Measurements from ENCODE around the gene NIP7. TPM values are rescaled to one million over a fixed set of nuclear protein-coding genes. Genes with fewer than 3 reads are reported as not detected.
"Not testable (repeated sequence)": the region's sequence is repeated elsewhere in the genome, so short reads cannot be mapped to it uniquely, and the experiment has no call there.

The NIP7 gene
- 10 to 100 TPM; 10.2 to 44.6 (median 22.4) TPM for total RNA-seq

DNA sequence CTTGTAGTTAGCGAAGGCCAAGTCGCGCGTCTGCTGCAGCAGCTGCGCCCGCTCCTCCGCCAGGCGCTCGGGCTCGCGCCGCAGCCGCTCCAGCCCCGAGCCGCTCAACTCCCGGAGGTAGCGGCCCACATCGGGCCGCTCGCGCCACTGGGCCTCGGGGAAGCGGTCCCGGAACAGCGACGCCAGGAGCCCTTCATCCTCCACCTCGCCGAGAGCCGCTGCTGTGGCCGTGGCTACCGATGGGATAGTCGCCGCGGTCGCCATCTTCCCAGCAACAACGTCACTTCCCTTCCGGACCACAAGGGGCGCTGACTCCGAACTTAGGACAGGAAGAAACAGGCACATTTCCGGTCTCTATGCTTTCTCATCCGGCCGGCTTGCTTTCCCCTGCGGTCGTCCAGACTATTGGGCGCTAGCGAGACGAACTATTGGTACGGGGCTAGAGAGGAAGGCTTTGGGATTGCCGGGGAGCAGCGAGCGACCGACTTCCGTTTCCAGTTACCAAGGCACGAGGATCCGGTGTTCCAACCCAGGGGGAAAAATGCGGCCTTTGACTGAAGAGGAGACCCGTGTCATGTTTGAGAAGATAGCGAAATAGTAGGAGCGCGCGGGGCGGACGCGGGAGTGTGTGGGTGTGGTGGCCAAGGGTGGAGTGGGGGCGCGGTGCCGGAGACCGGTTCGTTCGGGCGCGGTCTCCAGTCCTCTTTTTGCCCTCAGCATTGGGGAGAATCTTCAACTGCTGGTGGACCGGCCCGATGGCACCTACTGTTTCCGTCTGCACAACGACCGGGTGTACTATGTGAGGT, at the start of gene NIP7, which contains the start of gene COG8:
TSS of gene NIP7 (plus strand) at position 484 of the 806 bp plus-strand sequence. CDS start at position 542, 58 bp downstream.
TSS of gene COG8 (minus strand) at position 276 of the 806 bp plus-strand sequence. CDS start at position 264, 12 bp downstream.
- in situ Hi-C loops (cut with MboI; ENCODE audit: low pct_unique_long_range_greater_than_20kb in 2 of 9, low sequenced_read_pairs in 9 of 9, unreplicated experiment in 9 of 9) = no loop called here
- Histone ChIP-seq H3K4me3 (peak within 1 kb of the TSS; percentile 73 to 90 (median 77)), H3K4me1 (replicated peaks in 1 of 2) (peaks cover 6 to 16% of the 10 kb centered on the region in 2 donors), H3K27ac (peak within 1 kb of the TSS; percentile 92 to 95)
- peak; percentile 95 to 100 (median 99) for ATAC-seq (replicated peaks in 6 of 8)
- WGBS, 10 experiments = 0 to 3% (median 1%) methylated on average over 2 to 31 of the region's 77 CpGs; no CpG with 5 or more reads in 4 of the 10 experiments

DNA sequence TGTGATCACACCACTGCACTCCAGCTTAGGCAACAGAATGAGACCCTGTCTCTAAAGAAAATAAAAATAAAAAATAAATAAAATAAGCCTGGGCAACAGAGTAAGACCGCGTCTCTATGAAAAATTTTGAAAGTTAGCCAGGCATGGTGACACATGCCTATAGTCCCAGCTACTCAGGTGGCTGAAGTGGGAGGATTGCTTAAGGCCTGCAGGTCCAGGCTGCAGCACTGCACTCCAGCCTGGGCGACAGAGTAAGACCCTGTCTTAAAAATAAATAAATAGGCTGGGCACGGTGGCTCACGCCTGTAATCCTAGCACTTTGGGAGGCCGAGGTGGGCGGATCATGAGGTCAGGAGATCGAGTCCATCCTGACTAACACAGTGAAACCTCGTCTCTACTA, 47.9 kb upstream of the NIP7 start:
- WGBS, 10 experiments = 20 to 100% (median 97%) methylated on average over 1 to 6 of the region's 9 CpGs; no CpG with 5 or more reads in 3 of the 10 experiments
- not testable (repeated sequence) for H3K4me1 ChIP-seq (replicated peaks in 1 of 2); H3K27ac ChIP-seq; ATAC-seq (replicated peaks in 6 of 8); H3K4me3 ChIP-seq
- in situ Hi-C loops (cut with MboI; ENCODE audit: low pct_unique_long_range_greater_than_20kb in 2 of 9, low sequenced_read_pairs in 9 of 9, unreplicated experiment in 9 of 9) = loop anchor here in 5 of 9 experiments (25.0 kb wide), 2 partner anchors 104 to 129 kb away; partner anchors contain the start of gene SNTB2 (in 1 of the 5)

DNA sequence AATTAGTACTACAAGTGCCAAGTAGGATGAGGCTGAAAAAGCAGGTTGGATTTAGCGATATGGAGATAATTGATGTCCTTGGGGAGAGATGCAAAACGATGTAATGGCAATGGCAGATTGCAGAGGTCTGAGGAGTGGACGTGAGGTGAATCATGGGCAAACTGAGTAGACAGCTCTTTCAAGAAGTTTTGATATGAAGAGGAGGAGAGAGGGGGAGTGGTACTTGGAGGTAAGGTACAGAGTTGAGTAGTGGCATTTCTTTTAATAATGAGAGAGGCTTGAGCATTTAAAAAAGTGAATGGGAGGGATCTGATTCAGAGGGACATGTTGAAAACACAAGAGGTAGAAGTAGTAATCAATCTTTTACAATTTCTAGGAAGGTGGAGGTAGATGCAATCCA, 46.2 kb upstream of the NIP7 start:
- 20 to 86% (median 79%) methylated on average over 1 to 3 of the region's 3 CpGs for WGBS, 10 experiments

DNA sequence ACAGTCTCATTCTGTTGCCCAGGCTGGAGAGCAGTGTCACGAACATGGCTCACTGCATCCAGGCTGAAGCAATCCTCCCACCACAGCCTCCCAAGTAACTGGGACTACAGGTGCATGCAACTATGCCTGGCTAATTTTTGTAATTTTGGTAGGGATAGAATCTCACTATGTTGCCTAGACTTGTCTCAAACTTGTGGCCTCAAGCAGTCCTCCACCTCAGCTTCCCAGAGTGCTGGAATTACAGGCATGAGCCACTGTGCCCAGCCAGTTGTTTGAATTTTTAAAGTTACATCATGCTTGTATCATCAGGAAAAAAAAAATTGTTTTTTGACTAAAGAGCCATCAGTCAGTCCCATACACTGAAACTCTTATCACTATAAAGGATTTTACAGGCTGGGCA, 45.5 kb upstream of the NIP7 start:
- Histone ChIP-seq H3K4me1 (replicated peaks in 1 of 2) (no peaks in the 10 kb centered on the region), H3K27ac (no peak overlapping the region), H3K4me3 (no peak overlapping the region)
- in situ Hi-C loops (cut with MboI; ENCODE audit: low pct_unique_long_range_greater_than_20kb in 2 of 9, low sequenced_read_pairs in 9 of 9, unreplicated experiment in 9 of 9) = loop anchor here in 5 of 9 experiments (25.0 kb wide), 2 partner anchors 107 to 132 kb away; partner anchors contain the start of gene SNTB2 (in 1 of the 5)
- ATAC-seq (replicated peaks in 6 of 8) = no peak
- WGBS, 10 experiments = 83 to 100% (median 100%) methylated on average over 1 of the region's 1 CpG; no CpG with 5 or more reads in 5 of the 10 experiments

More for the DNA sequence above, 46.2 kb upstream of the NIP7 start:
- no peaks in the 10 kb centered on the region for H3K4me1 ChIP-seq (replicated peaks in 1 of 2)
- H3K27ac ChIP-seq = no peak overlapping the region
- ATAC-seq (replicated peaks in 6 of 8) = no peak
- in situ Hi-C loops (cut with MboI; ENCODE audit: low pct_unique_long_range_greater_than_20kb in 2 of 9, low sequenced_read_pairs in 9 of 9, unreplicated experiment in 9 of 9) = loop anchor here in 5 of 9 experiments (25.0 kb wide), 2 partner anchors 106 to 131 kb away; partner anchors contain the start of gene SNTB2 (in 1 of the 5)
- no peak overlapping the region for H3K4me3 ChIP-seq

DNA sequence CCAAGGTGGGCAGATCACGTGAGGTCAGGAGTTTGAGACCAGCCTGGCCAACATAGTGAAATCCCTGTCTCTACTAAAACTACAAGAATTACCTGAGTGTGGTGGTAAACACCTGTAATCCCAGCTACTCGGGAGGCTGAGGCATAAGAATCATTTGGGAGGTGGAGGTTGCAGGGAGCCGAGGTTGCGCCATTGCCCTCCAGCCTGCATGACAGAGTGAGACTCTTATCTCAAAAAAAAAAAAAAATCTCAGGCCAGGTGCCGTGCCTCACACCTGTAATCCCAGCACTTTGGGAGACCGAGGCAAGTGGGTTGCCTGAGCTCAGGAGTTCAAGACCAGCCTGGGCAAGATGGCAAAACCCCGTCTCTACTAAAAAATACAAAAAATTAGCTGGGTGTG, 42.8 kb upstream of the NIP7 start:
- not testable (repeated sequence) for H3K27ac ChIP-seq; H3K4me1 ChIP-seq (replicated peaks in 1 of 2); ATAC-seq (replicated peaks in 6 of 8); H3K4me3 ChIP-seq
- in situ Hi-C loops (cut with MboI; ENCODE audit: low pct_unique_long_range_greater_than_20kb in 2 of 9, low sequenced_read_pairs in 9 of 9, unreplicated experiment in 9 of 9) = loop anchor here in 5 of 9 experiments (25.0 kb wide), 2 partner anchors 109 to 134 kb away; partner anchors contain the start of gene SNTB2 (in 1 of the 5)
- 95 to 100% (median 100%) methylated on average over 1 to 5 of the region's 7 CpGs; no CpG with 5 or more reads in 3 of the 10 experiments for WGBS, 10 experiments

DNA sequence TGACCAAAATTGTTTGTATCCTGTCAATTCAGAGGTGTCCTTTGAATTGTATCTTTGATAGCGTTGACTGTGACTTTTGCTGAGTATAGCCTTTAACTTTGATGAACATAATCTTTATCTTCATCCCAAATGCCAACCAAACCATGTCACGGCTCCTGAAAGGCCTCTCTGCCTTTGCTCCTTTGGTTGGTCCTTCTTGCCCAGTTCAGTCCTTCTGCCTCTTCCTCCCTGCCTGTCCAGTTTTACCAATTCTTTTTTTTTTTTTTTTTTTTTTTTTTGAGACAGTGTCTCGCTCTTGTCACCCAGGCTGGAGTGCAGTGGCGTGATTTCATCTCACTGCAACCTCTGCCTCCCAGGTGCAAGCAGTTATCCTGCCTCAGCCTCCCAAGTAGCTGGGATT, 41.3 kb upstream of the NIP7 start:
- 94 to 100% (median 100%) methylated on average over 1 to 4 of the region's 4 CpGs; no CpG with 5 or more reads in 1 of the 10 experiments for WGBS, 10 experiments
- Histone ChIP-seq H3K27ac (no peak overlapping the region), H3K4me1 (replicated peaks in 1 of 2) (no peaks in the 10 kb centered on the region), H3K4me3 (no peak overlapping the region)
- no peak for ATAC-seq (replicated peaks in 6 of 8)
- in situ Hi-C loops (cut with MboI; ENCODE audit: low pct_unique_long_range_greater_than_20kb in 2 of 9, low sequenced_read_pairs in 9 of 9, unreplicated experiment in 9 of 9) = loop anchor here in 5 of 9 experiments (25.0 kb wide), 2 partner anchors 111 to 136 kb away; partner anchors contain the start of gene SNTB2 (in 1 of the 5)

DNA sequence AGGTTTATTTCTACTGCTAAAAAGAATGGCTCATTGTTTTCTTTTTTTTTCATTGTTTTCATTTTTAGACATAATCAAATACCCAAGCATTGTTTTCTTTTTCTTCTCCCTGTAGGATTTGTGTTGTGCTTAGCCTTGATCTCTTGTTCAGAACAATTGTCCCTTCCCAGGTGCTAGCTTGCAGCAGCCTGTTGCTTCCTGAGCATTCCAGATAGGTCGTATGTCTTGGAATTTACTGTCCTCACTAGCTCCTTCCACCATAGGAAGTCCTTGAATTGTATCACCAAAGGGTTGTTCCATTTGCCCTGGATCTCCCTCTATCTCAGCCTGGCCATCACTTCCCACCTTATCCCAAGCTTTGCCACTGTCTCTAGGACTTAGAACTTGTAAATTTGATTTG, 38.4 kb upstream of the NIP7 start:
- no peaks in the 10 kb centered on the region for H3K4me1 ChIP-seq (replicated peaks in 1 of 2)
- in situ Hi-C loops (cut with MboI; ENCODE audit: low pct_unique_long_range_greater_than_20kb in 2 of 9, low sequenced_read_pairs in 9 of 9, unreplicated experiment in 9 of 9) = no loop called here
- ATAC-seq (replicated peaks in 6 of 8) = no peak
- no peak overlapping the region for H3K27ac ChIP-seq
- 58 to 100% (median 89%) methylated on average over 1 of the region's 1 CpG; no CpG with 5 or more reads in 2 of the 10 experiments for WGBS, 10 experiments
- no peak overlapping the region for H3K4me3 ChIP-seq

DNA sequence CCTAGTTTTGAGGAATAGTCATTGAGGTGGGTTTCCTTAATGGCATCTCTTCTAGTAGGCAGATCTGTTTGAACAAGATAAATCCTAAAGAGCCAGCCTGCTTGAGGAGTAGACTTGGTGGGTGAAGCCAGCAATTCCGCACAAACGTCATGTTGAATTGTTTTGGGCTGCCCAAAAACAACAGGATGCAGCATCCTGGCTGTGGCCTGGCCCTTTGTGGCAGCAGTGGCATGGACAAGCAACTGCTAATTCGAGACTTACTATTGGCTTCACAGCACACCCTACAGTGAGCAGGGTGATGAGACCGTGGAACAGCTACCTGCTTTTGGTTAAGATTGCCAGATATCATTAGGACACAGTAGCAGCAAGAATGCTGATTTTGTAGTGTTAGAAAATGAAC, 37.7 kb upstream of the NIP7 start:
- 60 to 94% (median 90%) methylated on average over 1 to 4 of the region's 4 CpGs; no CpG with 5 or more reads in 2 of the 10 experiments for WGBS, 10 experiments

DNA sequence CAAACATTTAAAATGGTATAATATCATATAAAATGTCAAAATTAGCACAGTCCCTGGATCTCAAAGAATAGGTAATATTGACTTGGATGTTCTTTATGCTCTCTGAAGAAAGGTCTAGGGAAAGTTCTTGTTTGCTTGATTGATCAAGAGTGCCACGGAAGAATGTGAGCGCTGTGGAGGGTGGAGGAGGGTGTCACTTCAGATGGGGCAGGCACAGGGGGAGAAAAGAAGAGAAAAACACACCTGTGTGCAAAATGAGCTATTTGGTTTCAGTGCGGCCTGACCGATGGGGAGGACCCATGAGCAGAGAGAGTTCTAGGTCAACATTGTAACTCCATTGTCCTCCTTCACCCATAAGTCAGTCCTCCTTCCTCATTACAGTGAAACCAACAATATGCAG, 37.3 kb upstream of the NIP7 start:
- in situ Hi-C loops (cut with MboI; ENCODE audit: low pct_unique_long_range_greater_than_20kb in 2 of 9, low sequenced_read_pairs in 9 of 9, unreplicated experiment in 9 of 9) = no loop called here
- ATAC-seq (replicated peaks in 6 of 8) = no peak
- Histone ChIP-seq H3K4me1 (replicated peaks in 1 of 2) (no peaks in the 10 kb centered on the region), H3K27ac (no peak overlapping the region), H3K4me3 (no peak overlapping the region)
- 90 to 100% (median 100%) methylated on average over 1 to 4 of the region's 4 CpGs; no CpG with 5 or more reads in 1 of the 10 experiments for WGBS, 10 experiments

More for the DNA sequence above, 37.7 kb upstream of the NIP7 start:
- ATAC-seq (replicated peaks in 6 of 8) = no peak
- H3K4me1 ChIP-seq (replicated peaks in 1 of 2) = no peaks in the 10 kb centered on the region
- H3K27ac ChIP-seq = no peak overlapping the region
- in situ Hi-C loops (cut with MboI; ENCODE audit: low pct_unique_long_range_greater_than_20kb in 2 of 9, low sequenced_read_pairs in 9 of 9, unreplicated experiment in 9 of 9) = no loop called here
- H3K4me3 ChIP-seq = no peak overlapping the region

DNA sequence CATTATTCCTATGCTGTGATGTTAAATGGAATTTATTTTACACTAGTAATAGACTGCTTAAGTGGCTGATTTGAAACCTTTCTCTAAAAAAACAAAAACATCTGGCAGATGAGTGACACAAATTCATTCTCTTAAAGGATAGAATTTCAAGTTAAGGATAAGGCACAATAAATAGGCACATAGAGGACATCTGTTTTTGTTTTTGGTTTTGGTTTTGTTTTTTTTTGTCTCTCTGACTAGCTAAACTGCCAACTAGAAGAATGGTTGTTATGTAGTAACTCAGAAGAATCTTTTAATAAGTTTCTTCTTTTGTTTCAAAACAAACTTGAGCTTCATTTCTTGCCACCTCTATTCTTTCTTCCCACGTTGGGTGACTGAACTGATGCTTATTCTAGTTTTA, 33.5 kb upstream of the NIP7 start:
- H3K4me3 ChIP-seq = no peak overlapping the region
- no peak overlapping the region for H3K27ac ChIP-seq
- no peaks in the 10 kb centered on the region for H3K4me1 ChIP-seq (replicated peaks in 1 of 2)
- no peak for ATAC-seq (replicated peaks in 6 of 8)
- 0 to 90% (median 43%) methylated on average over 1 of the region's 1 CpG; no CpG with 5 or more reads in 3 of the 10 experiments for WGBS, 10 experiments
- in situ Hi-C loops (cut with MboI; ENCODE audit: low pct_unique_long_range_greater_than_20kb in 2 of 9, low sequenced_read_pairs in 9 of 9, unreplicated experiment in 9 of 9) = no loop called here

DNA sequence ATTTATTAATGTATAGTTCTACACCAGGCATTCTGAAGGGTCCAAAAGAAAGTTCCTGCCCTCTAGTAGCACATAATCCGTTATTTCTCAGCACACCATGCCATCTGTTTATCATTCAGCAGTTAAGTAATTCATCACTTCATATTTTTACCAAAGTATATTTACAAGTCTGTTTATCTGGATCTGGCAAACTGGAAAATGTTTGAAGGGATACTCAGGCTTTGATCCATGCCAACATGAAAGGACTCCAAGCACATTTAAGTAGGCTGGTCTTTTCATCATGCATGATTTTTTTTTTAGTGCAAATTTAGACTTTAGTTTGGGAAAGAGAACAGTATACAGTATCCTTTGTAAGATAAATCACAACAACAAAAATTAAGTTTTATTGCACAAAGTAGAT, 32.5 kb upstream of the NIP7 start:
- H3K4me3 ChIP-seq = no peak overlapping the region
- peaks cover under 1% of the 10 kb centered on the region in 2 donors for H3K4me1 ChIP-seq (replicated peaks in 1 of 2)
- in situ Hi-C loops (cut with MboI; ENCODE audit: low pct_unique_long_range_greater_than_20kb in 2 of 9, low sequenced_read_pairs in 9 of 9, unreplicated experiment in 9 of 9) = no loop called here
- ATAC-seq (replicated peaks in 6 of 8) = no peak
- H3K27ac ChIP-seq = no peak overlapping the region
- WGBS, 10 experiments = 10 to 100% (median 100%) methylated on average over 1 of the region's 1 CpG; no CpG with 5 or more reads in 1 of the 10 experiments

DNA sequence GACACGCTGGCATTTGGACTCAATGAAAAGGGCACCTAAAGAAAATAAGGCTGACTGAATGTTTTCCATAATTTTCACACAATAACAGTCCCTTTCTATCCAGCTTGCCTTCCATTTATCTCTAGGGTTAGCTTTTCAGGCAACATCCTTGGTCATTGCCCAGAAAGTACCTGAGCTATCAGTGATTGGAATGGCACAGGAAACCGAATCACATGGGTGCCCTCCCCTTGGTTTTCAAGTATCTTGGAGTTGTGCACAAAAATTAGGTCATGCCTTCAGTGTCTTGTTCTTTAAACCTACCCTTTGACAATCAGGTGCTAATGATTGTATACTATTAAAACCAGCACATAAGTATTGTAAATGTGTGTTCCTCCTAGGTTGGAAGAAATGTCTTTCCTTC, 31.7 kb upstream of the NIP7 start:
- no peak for ATAC-seq (replicated peaks in 6 of 8)
- H3K4me3 ChIP-seq = no peak overlapping the region
- in situ Hi-C loops (cut with MboI; ENCODE audit: low pct_unique_long_range_greater_than_20kb in 2 of 9, low sequenced_read_pairs in 9 of 9, unreplicated experiment in 9 of 9) = no loop called here
- WGBS, 10 experiments = 89 to 100% (median 100%) methylated on average over 1 to 2 of the region's 2 CpGs; no CpG with 5 or more reads in 1 of the 10 experiments
- H3K4me1 ChIP-seq (replicated peaks in 1 of 2) = peaks cover 6% of the 10 kb centered on the region in 2 donors
- H3K27ac ChIP-seq = no peak overlapping the region

DNA sequence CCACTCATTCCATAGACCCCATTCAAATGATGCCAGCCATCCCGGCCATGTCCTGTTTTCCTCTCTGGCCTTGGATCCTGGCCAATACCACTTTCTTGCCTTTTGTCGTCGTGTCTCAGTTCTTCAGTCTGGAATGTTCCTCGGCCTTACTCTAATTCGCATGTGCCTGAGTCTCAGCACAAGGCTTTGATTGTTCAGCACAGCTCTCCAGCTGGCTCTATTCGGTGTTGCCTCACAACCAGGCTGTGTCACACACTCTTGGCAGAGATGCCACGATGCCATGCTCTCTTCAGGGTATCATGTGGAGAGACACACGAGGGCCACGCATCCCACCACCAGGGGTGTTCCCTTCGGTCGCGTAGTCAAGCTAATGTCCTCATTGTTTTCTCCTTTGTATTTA, 30.3 kb upstream of the NIP7 start:
- H3K27ac ChIP-seq = no peak overlapping the region
- H3K4me1 ChIP-seq (replicated peaks in 1 of 2) = peaks cover 6% of the 10 kb centered on the region in 2 donors
- H3K4me3 ChIP-seq = no peak overlapping the region
- ATAC-seq (replicated peaks in 6 of 8) = peak in 1 of 8 experiments; percentile 2
- 16 to 100% (median 89%) methylated on average over 1 to 11 of the region's 12 CpGs; no CpG with 5 or more reads in 1 of the 10 experiments for WGBS, 10 experiments
- in situ Hi-C loops (cut with MboI; ENCODE audit: low pct_unique_long_range_greater_than_20kb in 2 of 9, low sequenced_read_pairs in 9 of 9, unreplicated experiment in 9 of 9) = no loop called here

All from motor neuron (in vitro differentiated cells).